Measurements from ENCODE around the gene TGM5.

- TF ChIP-seq POLR2A (IDR thresholded peaks at IDR 0.05) (no peak), CTCF (IDR thresholded peaks at IDR 0.05) (no peak), POLR2AphosphoS5 (IDR thresholded peaks at IDR 0.05) (no peak), EP300 (IDR thresholded peaks at IDR 0.05) (no peak)
Measured at GRCh38 chr15:43270113-43270665, 3.5 kb upstream of the TGM5 start.

Measured in stomach (tissue), 4 donors.